Neural progenitor cell (in vitro differentiated cells): ENCODE results near the gene TRPC1.

Experiments
- CTCF ChIP-seq: fragments of 200-600 bp; sonication (generic); IDR thresholded peaks from 2 replicates; pipeline ENCODE4 v1.5.1; 2017; ENCODE audit warnings: antibody characterized with exemption, mild to moderate bottlenecking
- EZH2 ChIP-seq: fragments of 200-600 bp; sonication (generic); IDR thresholded peaks from 2 replicates; pipeline ENCODE4 v1.6.1; 2017; ENCODE audit warnings: antibody characterized with exemption, mild to moderate bottlenecking, moderate library complexity
- EZH2phosphoT487 ChIP-seq: fragments of 200-600 bp; sonication (generic); IDR thresholded peaks from 2 replicates; pipeline ENCODE4 v1.6.1; 2017; ENCODE audit warnings: antibody characterized with exemption

GRCh38 chr3:142852009-142852408 is 128.2 kb downstream of the TRPC1 start:
- TF ChIP-seq EZH2 (no peak), CTCF (no peak), EZH2phosphoT487 (no peak)
